Tibial nerve (tissue), 4 donors: ENCODE results near the gene CLASP2. TPM values are rescaled to one million over a fixed set of nuclear protein-coding genes. Genes with fewer than 3 reads are reported as not detected.
"Not testable (repeated sequence)": the region's sequence is repeated elsewhere in the genome, so short reads cannot be mapped to it uniquely, and the experiment has no call there.

Experiments
- DNase-seq, 2 donors: peaks; one replicate each; pipeline ENCODE4 v3.0.0-alpha.2; 2019; ENCODE audit warnings: low spot score in 2 of 2
- H3K27ac ChIP-seq, 4 donors: fragments of 200-600 bp; sonication (generic) in 3 of 4; one replicate each; pipeline ENCODE4 v1.5.1; 2017 to 2019; ENCODE audit warnings: mild to moderate bottlenecking in 1 of 4
- H3K27me3 ChIP-seq, 2 donors: fragments of 200-600 bp; sonication (generic) in 1 of 2; one replicate each; pipeline versions ENCODE4 v1.5.1 to v1.6.0; 2017 to 2019
- H3K36me3 ChIP-seq, 3 donors: fragments of 200-600 bp; sonication (generic); one replicate each; pipeline ENCODE4 v1.5.1; 2018 to 2019
- H3K4me1 ChIP-seq, 4 donors: fragments of 200-600 bp; sonication (generic) in 3 of 4; one replicate each; pipeline ENCODE4 v1.5.1; 2017 to 2019
- H3K4me3 ChIP-seq, 4 donors: fragments of 200-600 bp; sonication (generic) in 3 of 4; one replicate each; pipeline ENCODE4 v1.5.1; 2017 to 2019; ENCODE audit warnings: mild to moderate bottlenecking in 1 of 4, moderate library complexity in 1 of 4
- H3K9me3 ChIP-seq, 4 donors: fragments of 200-600 bp; sonication (generic) in 3 of 4; one replicate each; pipeline ENCODE4 v1.5.1; 2017 to 2019
- CTCF ChIP-seq, 5 experiments: fragments of 200-600 bp in 3 of 5; fragments of 450-650 bp in 2 of 5; sonication (generic) in 3 of 5; IDR thresholded peaks; one replicate each; pipeline ENCODE4 v1.5.1; 2016 to 2019; ENCODE audit warnings: antibody characterized with exemption in 5 of 5, mild to moderate bottlenecking in 3 of 5, moderate library complexity in 2 of 5
- EP300 ChIP-seq, 2 donors: sonication (generic); formaldehyde crosslinking; IDR thresholded peaks; one replicate each; pipeline ENCODE4 v1.6.1; 2017; ENCODE audit warnings: antibody characterized with exemption in 2 of 2, mild to moderate bottlenecking in 1 of 2
- POLR2A ChIP-seq, 2 donors: fragments of 450-650 bp; IDR thresholded peaks; one replicate each; pipeline ENCODE4 v1.6.1; 2017; ENCODE audit warnings: antibody characterized with exemption in 2 of 2, mild to moderate bottlenecking in 2 of 2, moderate library complexity in 2 of 2
- WGBS, 2 donors: methylation state at CpG; one replicate each; pipeline ENCODE4 v1.1.5; 2018; 5-methylcytosine and 5-hydroxymethylcytosine counted together
- total RNA-seq, 4 donors: library from RNA; depleted of rRNA; stranded (reverse); fragments of >200 nt; gene quantifications; one replicate each; pipeline ENCODE4 v1.1.0, GENCODE V29; 2016

The CLASP2 gene
- total RNA-seq, result 100 to 1,000 TPM in 3 of 4 donors, 10 to 100 TPM in 1; 95.1 to 161 (median 106) TPM

- H3K4me3 ChIP-seq, result peak within 1 kb of the TSS; percentile 64 to 91 (median 84)
- TF ChIP-seq EP300 (IDR thresholded peaks at IDR 0.05) (peak in 1 of 2 donors; percentile 91), POLR2A (IDR thresholded peaks at IDR 0.05) (peak; percentile 52 to 83), CTCF (IDR thresholded peaks at IDR 0.05) (peak in 4 of 5 experiments; percentile 5 to 46 (median 28))
- H3K4me1 ChIP-seq, result peaks cover 0 to 29% (median 9%) of the 10 kb centered on the region in 4 donors
- H3K27me3 ChIP-seq, result no peaks in the 10 kb centered on the region
- DNase-seq, result peak; percentile 62 to 64
- H3K9me3 ChIP-seq, result no peaks in the 10 kb centered on the region
- no peaks in the 10 kb centered on the region for H3K36me3 ChIP-seq
- peak within 1 kb of the TSS; percentile 94 to 99 (median 96) for H3K27ac ChIP-seq
- 0 to 1% methylated on average over 32 to 56 of the region's 68 CpGs for WGBS, 2 donors
These were observed at the start of gene CLASP2 for GRCh38 chr3:33717866-33718594. TSS of gene CLASP2 (minus strand) at chr3:33718254. CDS start at chr3:33718002, 252 bp downstream.

GRCh38 chr3:33758864-33759263, 40.8 kb upstream of the CLASP2 start:
- Histone ChIP-seq H3K9me3 (peaks cover 0 to 13% (median 4%) of the 10 kb centered on the region in 4 donors), H3K27me3 (no peaks in the 10 kb centered on the region), H3K36me3 (no peaks in the 10 kb centered on the region), H3K27ac (no peak overlapping the region), H3K4me3 (no peak overlapping the region), H3K4me1 (no peaks in the 10 kb centered on the region)
- WGBS, 2 donors, result 63 to 66% methylated on average over 2 of the region's 2 CpGs
- no peak for TF ChIP-seq POLR2A (IDR thresholded peaks at IDR 0.05)
- no peak for TF ChIP-seq EP300 (IDR thresholded peaks at IDR 0.05)
- TF ChIP-seq CTCF (IDR thresholded peaks at IDR 0.05), result no peak
- DNase-seq, result no peak

- no peaks in the 10 kb centered on the region for H3K36me3 ChIP-seq
- DNase-seq, result no peak
- no peaks in the 10 kb centered on the region for H3K27me3 ChIP-seq
- no peak overlapping the region for H3K27ac ChIP-seq
- H3K9me3 ChIP-seq, result peaks cover 0 to 15% (median 5%) of the 10 kb centered on the region in 4 donors
- TF ChIP-seq EP300 (IDR thresholded peaks at IDR 0.05), result no peak
- TF ChIP-seq CTCF (IDR thresholded peaks at IDR 0.05), result no peak
- no peak for TF ChIP-seq POLR2A (IDR thresholded peaks at IDR 0.05)
- no peaks in the 10 kb centered on the region for H3K4me1 ChIP-seq
- no peak overlapping the region for H3K4me3 ChIP-seq
These were observed 40.2 kb upstream of the CLASP2 start for GRCh38 chr3:33758281-33758680.

- not testable (repeated sequence) for H3K27ac ChIP-seq, H3K4me1 ChIP-seq, H3K27me3 ChIP-seq, H3K4me3 ChIP-seq, H3K36me3 ChIP-seq, DNase-seq
- WGBS, 2 donors, result 96% methylated on average over 1 of the region's 1 CpG
- peaks cover 0 to 15% (median 5%) of the 10 kb centered on the region in 4 donors for H3K9me3 ChIP-seq
These were observed 36.3 kb upstream of the CLASP2 start for GRCh38 chr3:33754391-33754790.

GRCh38 chr3:33751336-33751735, 33.3 kb upstream of the CLASP2 start:
- no peaks in the 10 kb centered on the region for H3K4me1 ChIP-seq
- DNase-seq, result no peak
- 66 to 77% methylated on average over 2 of the region's 2 CpGs for WGBS, 2 donors
- no peak overlapping the region for H3K27ac ChIP-seq
- H3K36me3 ChIP-seq, result no peaks in the 10 kb centered on the region
- H3K27me3 ChIP-seq, result no peaks in the 10 kb centered on the region
- peaks cover 0 to 15% (median 5%) of the 10 kb centered on the region in 4 donors for H3K9me3 ChIP-seq
- TF ChIP-seq POLR2A (IDR thresholded peaks at IDR 0.05), result no peak
- no peak for TF ChIP-seq EP300 (IDR thresholded peaks at IDR 0.05)
- TF ChIP-seq CTCF (IDR thresholded peaks at IDR 0.05), result no peak
- no peak overlapping the region for H3K4me3 ChIP-seq
